Superior temporal gyrus (tissue), 1 donor: Measurements from ENCODE around the gene PLEKHN1.
"Not testable (repeated sequence)": the region's sequence is repeated elsewhere in the genome, so short reads cannot be mapped to it uniquely, and the experiment has no call there.

Source experiments
- DNase-seq: peaks from one replicate; pipeline ENCODE4 v3.0.0-alpha.2; 2016; ENCODE audit errors: extremely low spot score

Gene PLEKHN1

DNA sequence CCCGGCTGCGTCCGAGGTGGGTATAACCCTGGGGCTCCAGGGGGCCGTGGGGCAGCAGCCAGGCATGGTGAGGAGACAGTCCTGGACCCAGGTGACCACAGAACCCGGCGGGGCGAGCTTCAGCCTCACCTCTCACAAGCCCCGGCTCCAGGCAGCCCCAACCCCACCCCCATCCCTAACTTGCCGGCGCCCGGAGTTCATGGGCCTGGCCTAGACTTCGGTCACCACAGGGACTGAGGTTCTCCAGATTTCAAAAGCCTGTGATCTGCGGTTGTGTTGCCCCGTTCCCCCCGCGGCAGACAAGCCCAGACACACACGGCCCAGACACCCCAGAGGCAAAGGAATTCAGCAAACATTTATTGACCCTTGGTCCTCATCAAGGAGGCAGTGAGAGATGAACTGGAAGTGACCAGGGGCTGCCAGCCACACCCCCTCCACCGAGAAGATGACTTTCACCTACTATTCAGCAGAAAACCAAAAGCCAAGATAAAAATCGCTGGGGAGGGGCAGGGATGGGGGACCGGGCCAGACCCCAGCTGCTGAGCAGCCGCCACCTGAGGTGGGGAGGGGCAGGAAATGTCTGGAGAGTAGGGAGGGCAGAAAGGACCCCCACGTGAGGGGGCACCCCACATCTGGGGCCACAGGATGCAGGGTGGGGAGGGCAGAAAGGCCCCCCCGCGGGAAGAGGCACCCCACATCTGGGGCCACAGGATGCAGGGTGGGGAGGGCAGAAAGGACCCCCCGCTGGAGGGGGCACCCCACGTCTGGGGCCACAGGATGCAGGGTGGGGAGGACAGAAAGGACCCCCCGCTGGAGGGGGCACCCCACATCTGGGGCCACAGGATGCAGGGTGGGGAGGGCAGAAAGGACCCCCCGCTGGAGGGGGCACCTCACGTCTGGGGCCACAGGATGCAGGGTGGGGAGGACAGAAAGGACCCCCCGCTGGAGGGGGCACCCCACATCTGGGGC lies 29.7 kb downstream of the PLEKHN1 start:
- DNase-seq: no peak

GRCh38 chr1:996851-997712 lies 30.8 kb downstream of the PLEKHN1 start:
- no peak for DNase-seq

GRCh38 chr1:997713-997992 lies 31.4 kb downstream of the PLEKHN1 start:
- no peak for DNase-seq

- no peak for DNase-seq
Measured at GRCh38 chr1:997993-998744, 31.9 kb downstream of the PLEKHN1 start.

GRCh38 chr1:998745-998994 lies 32.4 kb downstream of the PLEKHN1 start:
- no peak for DNase-seq

DNA sequence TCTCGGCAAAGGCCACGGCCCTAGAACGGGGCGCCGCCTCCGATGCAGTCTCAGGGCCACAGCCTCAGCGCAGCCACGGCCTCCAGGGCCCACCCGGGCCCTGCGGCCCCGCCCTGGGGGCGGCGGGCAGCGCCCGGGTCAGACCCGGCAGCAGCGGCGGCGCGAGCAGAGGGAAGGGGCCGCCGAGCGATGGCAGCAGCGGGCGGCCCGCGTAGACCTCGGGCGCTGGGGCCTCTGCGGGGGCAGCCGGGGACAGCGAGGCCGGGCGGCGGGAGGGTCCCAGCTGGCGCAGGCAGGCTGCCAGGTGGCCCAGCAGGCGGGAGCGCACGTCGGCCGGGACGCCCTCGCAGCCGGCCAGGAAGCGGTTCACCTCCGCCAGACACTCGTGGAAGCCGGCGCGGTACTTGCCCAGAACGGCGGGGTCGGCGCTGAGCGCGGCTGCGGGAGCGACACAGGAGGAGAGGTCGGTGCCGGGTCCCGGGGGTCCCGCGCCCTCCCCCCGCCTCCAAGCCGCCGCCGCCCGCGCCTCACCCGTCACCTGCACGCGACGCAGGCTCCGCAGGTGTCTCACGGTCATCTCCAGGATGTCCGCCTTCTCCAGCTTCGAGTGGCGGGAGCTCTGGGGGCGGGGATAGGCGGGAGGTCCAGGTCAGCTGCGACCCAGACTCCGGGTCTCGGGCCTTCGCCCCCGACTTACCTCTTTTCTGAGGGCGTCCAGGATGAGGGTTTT lies 32.9 kb downstream of the PLEKHN1 start:
- DNase-seq: no peak

- DNase-seq: peak; percentile 38
Measured at GRCh38 chr1:999725-1000356, 33.6 kb downstream of the PLEKHN1 start, which contains the start of gene HES4. HES4 (minus strand) TSS chr1:1000097; CDS start chr1:999973, 124 bp downstream.

DNA sequence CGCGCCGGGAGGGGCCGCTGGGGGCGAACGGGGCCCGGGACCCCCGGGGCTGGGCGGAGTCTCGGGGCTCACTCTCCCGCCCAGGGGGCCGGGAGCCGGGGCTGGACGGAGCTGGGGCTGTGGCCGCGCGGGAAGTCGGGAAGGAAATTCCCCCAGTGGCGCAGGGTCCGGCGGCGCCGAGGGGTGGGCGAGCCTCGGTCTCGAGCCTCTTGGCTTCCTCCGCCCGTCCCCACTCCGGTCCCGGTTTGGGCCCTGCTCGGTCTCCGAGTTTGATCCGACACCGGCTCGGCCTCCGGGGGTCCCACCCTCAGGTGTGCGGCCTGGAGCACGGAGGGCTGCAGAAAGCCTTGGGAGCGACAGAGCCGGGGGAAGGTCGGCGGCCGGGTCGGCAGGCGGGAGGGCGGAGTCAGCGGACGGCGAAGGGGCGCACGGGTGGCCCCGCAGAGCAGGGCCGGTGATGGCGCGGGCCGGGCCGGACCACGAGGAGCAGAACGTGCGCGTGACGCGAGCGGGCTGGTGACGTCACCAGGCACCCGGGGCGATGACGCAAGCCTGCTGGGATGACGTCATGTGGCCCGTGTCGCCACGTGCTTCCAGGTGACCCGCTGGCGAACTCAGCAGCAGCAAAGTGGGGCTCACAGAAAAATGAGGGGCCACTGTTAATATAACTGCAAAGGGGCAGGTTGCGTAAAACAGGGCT lies 34.2 kb downstream of the PLEKHN1 start:
- no peak for DNase-seq

DNA sequence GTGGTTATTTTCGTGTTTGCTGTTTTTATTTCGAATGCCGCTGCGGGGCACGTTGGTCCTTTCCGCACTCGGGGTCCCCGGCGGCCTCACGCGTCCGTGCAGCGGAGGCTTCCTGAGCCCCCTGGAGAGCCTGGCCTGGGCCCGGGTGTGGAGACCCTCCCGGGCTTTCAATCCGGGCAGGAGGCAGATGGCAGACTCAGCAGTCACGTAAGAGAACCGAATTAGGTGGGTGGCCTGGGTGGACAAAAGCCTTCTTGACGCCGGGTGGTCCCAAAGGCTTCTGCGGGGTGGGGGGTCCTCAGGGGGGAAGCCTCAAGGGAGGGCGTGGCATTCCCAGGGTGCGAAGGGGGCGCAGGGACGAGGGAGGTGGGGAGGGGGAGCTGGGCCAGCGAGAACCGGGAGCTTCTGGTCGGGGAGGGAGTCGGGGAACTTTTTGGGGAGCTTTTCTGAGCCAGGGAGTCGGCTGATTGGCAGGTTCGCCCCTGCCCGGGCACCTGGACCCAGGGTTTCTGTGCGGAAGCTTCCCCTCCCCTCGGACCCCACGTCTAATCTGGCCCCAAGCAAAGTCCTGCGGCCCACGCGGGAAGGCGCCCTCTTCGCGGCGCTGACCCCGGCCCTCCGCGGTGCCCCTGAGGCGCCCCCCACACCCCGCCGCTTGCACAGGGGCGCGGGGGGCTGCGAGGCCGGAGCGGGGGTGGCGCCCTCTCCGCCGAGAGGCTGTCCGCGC lies 34.9 kb downstream of the PLEKHN1 start:
- no peak for DNase-seq

GRCh38 chr1:1003618-1004419 lies 37.5 kb downstream of the PLEKHN1 start:
- DNase-seq: no peak

- no peak for DNase-seq
Measured at GRCh38 chr1:1004420-1004779, 38.1 kb downstream of the PLEKHN1 start.

GRCh38 chr1:1004780-1005697 lies 38.8 kb downstream of the PLEKHN1 start:
- DNase-seq: no peak

- DNase-seq: no peak
Measured at GRCh38 chr1:1005774-1006304, 39.6 kb downstream of the PLEKHN1 start.

DNA sequence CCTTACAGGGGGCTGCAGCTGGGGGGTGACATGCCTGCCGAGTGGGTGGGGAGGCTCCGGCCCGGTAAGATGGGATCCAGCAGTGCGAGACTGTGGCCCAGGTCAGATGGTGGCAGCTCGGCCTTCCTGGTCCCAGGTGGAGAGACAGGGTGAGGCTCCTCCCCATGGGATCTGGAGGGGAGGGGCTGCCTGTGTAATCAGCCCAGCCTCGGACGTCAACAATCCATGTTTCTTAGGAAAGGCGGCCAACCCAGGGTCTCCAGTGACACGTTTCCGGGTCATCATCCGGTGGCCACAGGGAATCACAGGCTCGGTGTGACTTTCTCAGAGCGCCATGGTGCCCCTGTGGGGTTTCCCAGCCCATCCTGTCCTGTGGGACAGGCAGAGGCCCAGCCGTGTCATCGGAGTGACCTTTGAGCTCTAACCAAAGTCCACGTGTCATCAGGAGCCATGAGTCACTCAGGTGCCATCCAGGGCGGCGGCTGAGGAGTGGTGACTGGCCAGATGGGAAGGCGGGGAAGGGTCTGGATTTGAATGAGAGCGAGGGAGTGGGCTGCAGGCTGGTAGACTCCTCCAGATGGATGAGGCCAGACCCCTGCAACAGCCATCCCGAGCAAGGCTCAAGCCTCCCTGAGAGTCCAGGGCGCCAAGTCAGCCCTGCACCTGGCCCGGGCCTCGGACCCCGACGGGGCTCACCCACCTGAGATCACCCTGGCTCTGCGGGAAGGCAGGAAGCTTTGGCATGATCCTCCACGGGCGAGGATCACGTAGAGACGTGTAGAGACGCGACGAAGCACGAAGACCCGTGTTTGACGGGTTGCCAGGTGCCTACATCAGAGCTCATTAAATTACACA lies 40.2 kb downstream of the PLEKHN1 start:
- no peak for DNase-seq

DNA sequence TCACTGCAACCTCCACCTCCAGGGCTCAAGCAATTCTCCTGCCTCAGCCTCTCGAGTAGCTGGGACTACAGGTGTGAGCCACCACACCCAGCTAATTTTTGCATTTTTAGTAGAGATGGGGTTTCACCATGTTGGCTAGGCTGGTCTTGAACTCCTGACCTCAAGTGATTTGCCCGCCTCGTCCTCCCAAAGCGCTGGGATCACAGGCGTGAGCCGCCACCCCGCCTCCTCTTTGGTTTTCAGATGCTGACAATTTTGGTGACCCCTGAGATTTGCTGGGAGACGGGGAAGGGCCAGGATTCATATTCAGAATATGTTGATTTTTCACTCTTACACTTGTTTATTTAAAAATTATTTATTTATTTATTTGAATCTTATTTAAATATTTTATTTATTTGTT lies 43.8 kb downstream of the PLEKHN1 start:
- DNase-seq: not testable (repeated sequence)

- DNase-seq: no peak
Measured at GRCh38 chr1:1011396-1011949, 45.2 kb downstream of the PLEKHN1 start.
